Activated CD4-positive, alpha-beta memory T cell treated with anti-CD3 and anti-CD28 coated beads for 36 hours (primary cell): ENCODE data around the gene DLX3. TPM values are rescaled to one million over a fixed set of nuclear protein-coding genes. Genes with fewer than 3 reads are reported as not detected.
"Not testable (repeated sequence)": the region's sequence is repeated elsewhere in the genome, so short reads cannot be mapped to it uniquely, and the experiment has no call there.

Experiments used
- CTCF ChIA-PET: fragments of 350-600 bp; sonication (Branson Sonifier 250); formaldehyde crosslinking; loops from one replicate; lab custom pipeline; 2021; ENCODE audit warnings: antibody characterized with exemption, inconsistent platforms; lab: Charles Lee
- POLR2A ChIA-PET: fragments of 350-600 bp; sonication (Branson Sonifier 250); formaldehyde crosslinking; loops from one replicate; lab custom pipeline; 2021; ENCODE audit warnings: antibody characterized with exemption; lab: Charles Lee
- DNase-seq: peaks from one replicate; pipeline ENCODE4 v3.0.0-alpha.2; 2020
- H3K27ac Mint-ChIP-seq: one replicate; pipeline ENCODE4 v1.8.0; 2021; ENCODE audit warnings: mixed read lengths
- H3K27me3 Mint-ChIP-seq: one replicate; pipeline ENCODE4 v1.8.0; 2021; ENCODE audit warnings: mixed read lengths
- H3K36me3 Mint-ChIP-seq: one replicate; pipeline ENCODE4 v1.8.0; 2021; ENCODE audit warnings: mixed read lengths
- H3K4me1 Mint-ChIP-seq: one replicate; pipeline ENCODE4 v1.8.0; 2021; ENCODE audit warnings: low read depth, mixed read lengths
- H3K4me3 Mint-ChIP-seq: one replicate; pipeline ENCODE4 v1.8.0; 2021; ENCODE audit warnings: mild to moderate bottlenecking, mixed read lengths
- H3K9me3 Mint-ChIP-seq: one replicate; pipeline ENCODE4 v1.8.0; 2021; ENCODE audit warnings: mixed read lengths
- intact Hi-C: fragments of 100-400 bp; cut with micrococcal nuclease; formaldehyde crosslinking; loops from one replicate; pipeline ENCODE4 v1.15.1; 2023
- total RNA-seq, 2 experiments: library from RNA; stranded (reverse); gene quantifications; one replicate each; pipeline ENCODE4 v1.2.3, GENCODE V29; 2021

The DLX3 gene
- not detected for total RNA-seq

GRCh38 chr17:49995055-49995738 lies at the start of gene DLX3:
TSS of gene DLX3 (minus strand) at chr17:49995224. CDS start at chr17:49994998, 226 bp downstream.
- Mint-ChIP-seq H3K36me3 (no peaks in the 10 kb centered on the region), H3K27me3 (peaks cover 71% of the 10 kb centered on the region), H3K4me1 (peaks cover 22% of the 10 kb centered on the region), H3K27ac (no peak within 1 kb of the TSS), H3K4me3 (peak within 1 kb of the TSS; percentile 66), H3K9me3 (no peaks in the 10 kb centered on the region)
- peak; percentile 50 for DNase-seq
- intact Hi-C loops = loop anchor here (2.0 to 10.0 kb wide), 2 partner anchors 26 to 290 kb away; partner anchors contain the start of genes DLX4 and SLC35B1
- POLR2A ChIA-PET = interaction anchor here (1.1 kb wide), 1 partner anchor 43 kb away, joined by 3 read pairs; no protein-coding TSS in a partner anchor
- CTCF ChIA-PET = interaction anchor here (0.6 to 10.8 kb wide), 16 partner anchors 9 to 439 kb away, joined by 3 to 264 read pairs (median 21); partner anchors contain the start of gene DLX4

GRCh38 chr17:50044483-50044882 lies 49.5 kb upstream of the DLX3 start:
- H3K4me3 Mint-ChIP-seq = no peak overlapping the region
- no peak for DNase-seq
- H3K27ac Mint-ChIP-seq = no peak overlapping the region
- H3K27me3 Mint-ChIP-seq = peaks cover 5% of the 10 kb centered on the region
- no peaks in the 10 kb centered on the region for H3K36me3 Mint-ChIP-seq
- ChIA-PET POLR2A (no interaction called here), CTCF (interaction anchor here (1.0 to 1.6 kb wide), 2 partner anchors 11 to 43 kb away, joined by 3 to 6 read pairs; no protein-coding TSS in a partner anchor)
- H3K9me3 Mint-ChIP-seq = no peaks in the 10 kb centered on the region
- intact Hi-C loops = no loop called here
- peaks cover 13% of the 10 kb centered on the region for H3K4me1 Mint-ChIP-seq

DNA sequence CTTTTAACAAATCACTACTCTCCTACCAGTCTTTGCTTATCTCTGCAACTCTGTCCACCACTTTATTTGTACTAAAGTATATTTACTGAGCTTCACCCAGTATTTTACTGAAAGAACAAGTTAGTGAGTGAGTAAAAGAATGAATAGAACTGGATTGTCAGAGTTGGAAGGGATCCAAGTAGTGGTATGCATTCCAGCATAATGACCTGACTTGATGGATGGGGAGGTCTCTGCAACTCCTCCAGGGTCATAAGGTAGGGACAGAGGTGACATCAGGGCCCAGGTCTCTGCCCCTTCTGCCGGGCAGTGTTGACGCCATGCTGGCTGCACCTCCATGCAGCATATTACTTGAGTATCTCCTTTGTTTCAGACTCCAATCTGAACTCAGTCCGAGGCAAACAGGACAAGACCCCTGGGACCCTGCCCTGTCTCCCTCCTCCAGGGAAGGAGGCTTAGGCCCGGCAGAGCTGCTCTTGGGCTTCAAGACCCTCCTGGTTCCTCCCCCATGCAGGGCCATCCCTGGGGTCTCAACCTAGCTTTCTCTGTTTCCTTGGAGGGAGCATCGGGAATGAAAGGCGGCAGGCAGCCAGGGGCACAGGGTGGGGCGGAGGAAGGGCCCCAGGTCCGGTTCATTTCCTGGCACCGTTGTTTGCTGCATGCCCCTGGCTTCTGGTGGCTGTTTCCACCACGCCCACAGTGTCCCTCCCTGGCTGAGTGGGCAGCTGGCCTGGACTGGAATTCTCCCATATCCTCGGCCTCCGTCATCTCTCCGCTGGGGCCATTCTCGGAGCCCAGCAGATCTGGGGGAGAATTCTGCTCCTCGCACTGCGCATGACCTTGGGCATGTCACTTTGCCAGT lies 48.5 kb upstream of the DLX3 start:
- Mint-ChIP-seq H3K36me3 (no peaks in the 10 kb centered on the region), H3K27ac (no peak overlapping the region), H3K4me1 (peaks cover 13% of the 10 kb centered on the region), H3K4me3 (no peak overlapping the region), H3K27me3 (peaks cover 5% of the 10 kb centered on the region), H3K9me3 (no peaks in the 10 kb centered on the region)
- intact Hi-C loops = no loop called here
- DNase-seq = no peak
- ChIA-PET CTCF (interaction anchor here (0.6 kb wide), 1 partner anchor 61 kb away, joined by 3 read pairs; no protein-coding TSS in a partner anchor), POLR2A (no interaction called here)

- no peak for DNase-seq
- no peaks in the 10 kb centered on the region for H3K9me3 Mint-ChIP-seq
- H3K4me3 Mint-ChIP-seq = no peak overlapping the region
- H3K36me3 Mint-ChIP-seq = no peaks in the 10 kb centered on the region
- no peak overlapping the region for H3K27ac Mint-ChIP-seq
- peaks cover 4% of the 10 kb centered on the region for H3K27me3 Mint-ChIP-seq
- ChIA-PET CTCF (interaction anchor here (0.6 to 1.0 kb wide), 2 partner anchors 15 to 45 kb away, joined by 3 read pairs; no protein-coding TSS in a partner anchor), POLR2A (no interaction called here)
- peaks cover 4% of the 10 kb centered on the region for H3K4me1 Mint-ChIP-seq
- intact Hi-C loops = no loop called here
Measured at GRCh38 chr17:50042211-50042610, 47.2 kb upstream of the DLX3 start.

GRCh38 chr17:50040496-50040895 lies 45.5 kb upstream of the DLX3 start:
- DNase-seq, H3K9me3 Mint-ChIP-seq, H3K27ac Mint-ChIP-seq, H3K27me3 Mint-ChIP-seq, H3K4me1 Mint-ChIP-seq, intact Hi-C loops, POLR2A ChIA-PET, H3K36me3 Mint-ChIP-seq, H3K4me3 Mint-ChIP-seq: not testable (repeated sequence)
- CTCF ChIA-PET = interaction anchor here (1.0 to 2.1 kb wide), 3 partner anchors 13 to 88 kb away, joined by 3 to 6 read pairs (median 3); partner anchors contain the start of gene ITGA3

GRCh38 chr17:50039058-50039457 lies 44.0 kb upstream of the DLX3 start:
- no peak for DNase-seq
- Mint-ChIP-seq H3K4me1 (no peaks in the 10 kb centered on the region), H3K4me3 (no peak overlapping the region), H3K36me3 (no peaks in the 10 kb centered on the region), H3K9me3 (no peaks in the 10 kb centered on the region), H3K27me3 (peaks cover 2% of the 10 kb centered on the region), H3K27ac (no peak overlapping the region)
- intact Hi-C loops = no loop called here
- ChIA-PET CTCF (interaction anchor here (0.6 to 2.1 kb wide), 2 partner anchors 17 to 55 kb away, joined by 3 to 6 read pairs; partner anchors contain the start of gene ITGA3), POLR2A (no interaction called here)

DNA sequence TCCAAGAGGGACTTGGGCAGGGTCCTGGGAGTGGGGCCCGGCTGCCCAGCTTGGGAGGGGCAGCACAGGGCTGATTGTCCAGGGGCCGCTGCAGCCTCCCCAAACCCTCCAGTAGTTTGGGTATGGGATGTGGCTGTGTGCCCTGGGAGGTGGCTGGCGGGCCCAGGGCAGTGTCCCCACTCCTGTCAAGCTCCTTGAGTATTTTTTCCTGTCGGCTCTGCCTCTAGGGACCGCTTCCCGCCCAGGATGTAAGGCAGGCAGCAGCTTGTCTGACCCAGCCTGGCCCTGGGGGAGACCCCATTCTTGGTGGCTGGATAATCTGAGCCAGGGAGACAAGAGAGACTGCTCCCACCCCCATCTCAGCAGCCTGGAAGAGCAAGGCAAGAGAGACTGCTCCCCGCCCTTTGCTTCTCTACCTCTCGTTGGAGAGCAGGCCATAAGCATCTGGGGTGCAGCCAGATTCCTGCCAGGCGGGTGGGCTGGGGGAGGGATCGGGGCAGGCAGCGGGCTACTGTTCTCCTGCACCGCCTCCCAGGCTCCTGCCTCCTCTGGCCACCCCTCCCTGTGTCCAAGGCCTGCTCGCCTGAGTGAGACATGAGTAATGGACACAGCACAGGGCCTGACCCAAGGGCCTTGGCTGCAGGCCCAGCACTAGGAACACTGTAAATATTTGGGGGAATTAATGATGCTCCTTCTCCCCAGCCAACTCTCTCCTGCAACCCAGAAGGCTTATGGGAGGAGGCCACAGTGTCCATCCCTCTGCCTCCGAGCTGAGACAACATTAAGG lies 42.5 kb upstream of the DLX3 start:
- Mint-ChIP-seq H3K9me3 (no peaks in the 10 kb centered on the region), H3K27me3 (peaks cover 2% of the 10 kb centered on the region), H3K36me3 (no peaks in the 10 kb centered on the region), H3K4me1 (no peaks in the 10 kb centered on the region), H3K27ac (no peak overlapping the region), H3K4me3 (no peak overlapping the region)
- POLR2A ChIA-PET = no interaction called here
- intact Hi-C loops = no loop called here
- CTCF ChIA-PET = interaction anchor here (1.8 kb wide), 1 partner anchor 57 kb away, joined by 4 read pairs; no protein-coding TSS in a partner anchor
- no peak for DNase-seq

- Mint-ChIP-seq H3K27ac (no peak overlapping the region), H3K9me3 (no peaks in the 10 kb centered on the region), H3K4me1 (no peaks in the 10 kb centered on the region), H3K36me3 (no peaks in the 10 kb centered on the region), H3K4me3 (no peak overlapping the region), H3K27me3 (peaks cover 3% of the 10 kb centered on the region)
- ChIA-PET POLR2A (no interaction called here), CTCF (interaction anchor here (1.3 to 2.3 kb wide), 3 partner anchors 20 to 58 kb away, joined by 4 to 7 read pairs (median 6); partner anchors contain the start of gene ITGA3)
- intact Hi-C loops = no loop called here
- DNase-seq = no peak
Measured at GRCh38 chr17:50036455-50037261, 41.6 kb upstream of the DLX3 start.

- intact Hi-C loops = no loop called here
- H3K27me3 Mint-ChIP-seq = peaks cover 5% of the 10 kb centered on the region
- ChIA-PET POLR2A (no interaction called here), CTCF (interaction anchor here (1.3 to 2.3 kb wide), 3 partner anchors 9 to 51 kb away, joined by 4 to 7 read pairs (median 6); partner anchors contain the start of gene ITGA3)
- no peak overlapping the region for H3K4me3 Mint-ChIP-seq
- no peaks in the 10 kb centered on the region for H3K36me3 Mint-ChIP-seq
- no peak overlapping the region for H3K27ac Mint-ChIP-seq
- no peak for DNase-seq
- no peaks in the 10 kb centered on the region for H3K4me1 Mint-ChIP-seq
- no peaks in the 10 kb centered on the region for H3K9me3 Mint-ChIP-seq
Measured at GRCh38 chr17:50035945-50036344, 40.9 kb upstream of the DLX3 start.

- ChIA-PET POLR2A (no interaction called here), CTCF (interaction anchor here (1.1 to 2.3 kb wide), 4 partner anchors 9 to 52 kb away, joined by 3 to 7 read pairs (median 5); partner anchors contain the start of gene ITGA3)
- H3K36me3 Mint-ChIP-seq = no peaks in the 10 kb centered on the region
- no peak overlapping the region for H3K4me3 Mint-ChIP-seq
- no peaks in the 10 kb centered on the region for H3K4me1 Mint-ChIP-seq
- intact Hi-C loops = no loop called here
- peaks cover 5% of the 10 kb centered on the region for H3K27me3 Mint-ChIP-seq
- H3K9me3 Mint-ChIP-seq = no peaks in the 10 kb centered on the region
- no peak for DNase-seq
- H3K27ac Mint-ChIP-seq = no peak overlapping the region
Measured at GRCh38 chr17:50035421-50035879, 40.4 kb upstream of the DLX3 start.
